GM12801 (cell line): ENCODE measurements around the gene EIF2AK3.

Source experiments
- CTCF ChIP-seq: IDR thresholded peaks from one replicate; pipeline ENCODE4 v1.5.1; 2011; ENCODE audit warnings: control low read depth; ENCODE audit not compliant: insufficient read length; ENCODE audit errors: extremely low read depth

The EIF2AK3 gene

DNA sequence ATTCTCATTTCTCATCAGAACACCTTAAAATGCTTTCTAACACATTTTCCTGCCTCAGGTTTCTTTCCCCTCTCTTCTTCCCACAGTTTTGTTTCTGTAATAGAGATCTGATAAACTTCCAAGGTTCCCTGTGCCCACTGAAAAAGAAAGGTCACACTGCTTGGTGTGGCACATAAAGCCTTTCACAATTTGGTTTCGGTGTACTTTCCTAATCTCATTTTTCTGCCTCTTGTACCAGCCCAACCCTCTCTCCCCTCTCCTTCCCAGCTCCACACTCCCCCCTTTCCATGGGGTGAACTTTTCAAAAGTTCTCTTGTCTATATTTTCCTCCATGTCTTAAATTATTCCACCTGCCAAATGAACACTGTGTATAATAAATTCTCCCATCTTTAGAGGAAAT lies 7.2 kb downstream of the EIF2AK3 start:
- no peak for TF ChIP-seq CTCF

- TF ChIP-seq CTCF = no peak
Measured at GRCh38 chr2:88615822-88616221, 11.4 kb downstream of the EIF2AK3 start.

DNA sequence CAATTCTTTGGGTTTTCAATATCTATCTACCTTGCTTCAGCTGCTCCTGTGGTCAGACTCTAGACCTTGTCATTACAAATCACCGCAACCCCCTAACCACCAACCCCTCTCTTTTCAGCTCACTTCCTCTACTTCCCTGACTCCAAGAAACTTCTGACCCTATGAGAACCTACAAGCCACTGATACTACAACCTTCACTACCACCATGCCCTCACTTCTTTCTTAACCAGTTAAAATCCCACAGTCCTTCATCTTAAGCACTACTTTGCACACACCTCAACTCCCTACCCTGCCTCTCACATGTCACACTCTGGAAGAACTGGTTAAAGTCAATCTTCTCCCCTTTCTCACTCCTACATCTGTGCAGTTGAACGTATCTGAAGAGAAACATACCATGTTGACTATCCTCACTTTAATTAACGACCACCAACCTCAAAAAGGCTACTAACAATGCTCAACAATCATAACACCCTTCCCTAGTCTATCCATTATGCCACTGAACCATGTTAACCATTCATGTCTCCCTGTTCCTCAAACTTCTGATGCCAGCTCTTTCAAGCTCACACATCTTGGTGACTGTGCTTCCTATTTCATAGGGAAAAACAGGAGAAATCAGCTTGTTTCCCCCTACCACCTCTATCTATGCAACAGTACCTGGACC lies 12.6 kb downstream of the EIF2AK3 start:
- TF ChIP-seq CTCF = no peak

GRCh38 chr2:88613921-88614320 lies 13.3 kb downstream of the EIF2AK3 start:
- no peak for TF ChIP-seq CTCF

DNA sequence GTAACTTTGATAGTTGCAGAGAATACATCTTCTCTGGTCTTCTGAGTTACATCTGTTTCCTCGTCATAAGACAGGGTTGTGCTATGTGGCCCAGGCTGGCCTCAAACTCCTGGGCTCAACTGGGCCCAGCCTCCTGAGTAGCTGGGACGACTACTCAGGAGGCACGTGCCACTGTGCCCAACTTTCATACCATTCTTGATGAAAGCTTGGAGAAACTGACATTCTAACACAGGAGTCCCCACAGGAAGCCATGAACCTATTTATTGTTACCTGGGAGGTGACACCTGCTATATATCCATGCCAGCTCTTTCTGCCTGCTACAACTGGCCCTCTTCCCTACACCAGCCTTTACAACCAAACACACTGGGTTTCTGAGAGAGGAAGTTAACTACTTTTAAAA lies 19.1 kb downstream of the EIF2AK3 start:
- no peak for TF ChIP-seq CTCF

DNA sequence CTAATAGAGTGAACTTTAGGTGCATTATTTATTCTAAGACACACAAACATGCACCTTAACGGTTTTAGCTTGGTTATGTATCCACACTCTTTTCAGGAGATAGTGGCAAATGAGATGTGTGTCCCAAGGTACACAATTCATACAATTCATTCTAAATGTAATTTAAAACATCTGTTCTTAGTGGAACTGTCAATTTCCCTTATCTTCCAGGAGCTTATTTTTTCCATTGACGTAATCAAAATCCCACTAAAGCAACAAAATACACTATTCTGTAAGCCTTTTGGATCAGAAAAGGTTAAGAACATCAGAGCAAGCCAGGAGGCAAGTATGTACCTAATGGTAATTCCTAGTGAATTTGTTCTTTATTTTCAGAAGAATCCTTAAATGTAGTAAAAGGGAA lies 19.8 kb downstream of the EIF2AK3 start:
- TF ChIP-seq CTCF = no peak

DNA sequence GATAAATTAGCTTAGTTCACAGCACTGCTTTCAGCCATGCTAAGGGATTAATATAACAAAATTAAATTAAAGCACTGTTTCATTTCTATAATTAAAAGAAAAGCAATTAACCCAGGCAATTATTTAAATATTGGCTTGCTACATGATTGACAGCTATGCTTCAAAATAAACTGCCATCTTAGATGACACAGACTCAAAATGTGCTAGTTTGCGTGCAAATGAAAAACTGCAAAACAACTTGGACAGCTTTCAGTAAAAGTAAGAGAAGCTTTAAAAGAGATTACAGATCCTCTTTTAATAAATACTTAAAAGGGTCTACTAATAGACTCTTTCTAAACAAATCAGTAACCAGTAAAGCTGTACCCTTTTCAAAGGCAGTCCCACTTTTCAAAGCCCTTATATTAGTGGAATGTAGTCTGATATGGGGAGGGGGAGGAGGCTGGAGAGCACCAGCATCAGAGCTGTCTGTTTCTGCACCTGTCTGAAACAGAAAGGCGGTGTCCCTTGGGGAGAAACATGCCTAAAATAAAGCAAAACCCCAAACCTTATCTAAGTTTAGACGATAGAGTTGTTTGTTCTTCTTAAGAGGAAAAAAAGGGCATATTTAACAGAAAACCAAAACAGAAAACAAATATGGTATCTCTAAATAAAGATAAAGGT lies 20.8 kb downstream of the EIF2AK3 start:
- TF ChIP-seq CTCF = no peak

GRCh38 chr2:88603146-88603545 lies 24.1 kb downstream of the EIF2AK3 start:
- TF ChIP-seq CTCF = no peak
